8988T (cell line): ENCODE measurements around the gene SMCO4.

Experiments
- DNase-seq: peaks from one replicate; pipeline ENCODE4 v3.0.0; 2011

The SMCO4 gene

GRCh38 chr11:93526641-93527583 lies 16.3 kb downstream of the SMCO4 start:
- no peak for DNase-seq

GRCh38 chr11:93526346-93526633 lies 16.9 kb downstream of the SMCO4 start:
- no peak for DNase-seq

GRCh38 chr11:93525601-93526345 lies 17.4 kb downstream of the SMCO4 start:
- no peak for DNase-seq

GRCh38 chr11:93524858-93525257 lies 18.3 kb downstream of the SMCO4 start:
- DNase-seq = no peak

GRCh38 chr11:93524173-93524536 lies 19.0 kb downstream of the SMCO4 start:
- DNase-seq = no peak

GRCh38 chr11:93520726-93521509 lies 22.3 kb downstream of the SMCO4 start:
- DNase-seq = no peak

GRCh38 chr11:93519179-93519578 lies 24.0 kb downstream of the SMCO4 start:
- no peak for DNase-seq

GRCh38 chr11:93518081-93518480 lies 25.1 kb downstream of the SMCO4 start:
- DNase-seq = no peak

- DNase-seq = no peak
Observed at GRCh38 chr11:93517611-93518010, 25.6 kb downstream of the SMCO4 start.

GRCh38 chr11:93517041-93517440 lies 26.1 kb downstream of the SMCO4 start:
- no peak for DNase-seq

- no peak for DNase-seq
Observed at GRCh38 chr11:93515441-93516025, 27.7 kb downstream of the SMCO4 start.

GRCh38 chr11:93514712-93515111 lies 28.5 kb downstream of the SMCO4 start:
- no peak for DNase-seq

- no peak for DNase-seq
Observed at GRCh38 chr11:93513772-93514171, 29.4 kb downstream of the SMCO4 start.

- DNase-seq = no peak
Observed at GRCh38 chr11:93512949-93513667, 30.1 kb downstream of the SMCO4 start.

- no peak for DNase-seq
Observed at GRCh38 chr11:93512073-93512475, 31.1 kb downstream of the SMCO4 start.

- no peak for DNase-seq
Observed at GRCh38 chr11:93510196-93510873, 32.9 kb downstream of the SMCO4 start.

GRCh38 chr11:93507517-93507916 lies 35.7 kb downstream of the SMCO4 start:
- DNase-seq = no peak

- no peak for DNase-seq
Observed at GRCh38 chr11:93505703-93506102, 37.5 kb downstream of the SMCO4 start.

GRCh38 chr11:93504110-93505095 lies 38.8 kb downstream of the SMCO4 start:
- no peak for DNase-seq

- DNase-seq = no peak
Observed at GRCh38 chr11:93501856-93502255, 41.3 kb downstream of the SMCO4 start.

GRCh38 chr11:93500759-93501158 lies 42.4 kb downstream of the SMCO4 start:
- DNase-seq = no peak
